NCI-H1694 (cell line): ENCODE data around the gene FHOD3.

Source experiments
- DNase-seq: peaks from one replicate; lab custom pipeline; 2025; lab: John Stamatoyannopoulos, UW

The FHOD3 gene

GRCh38 chr18:36522509-36522908, 225.0 kb downstream of the FHOD3 start:
- no peak for DNase-seq

DNA sequence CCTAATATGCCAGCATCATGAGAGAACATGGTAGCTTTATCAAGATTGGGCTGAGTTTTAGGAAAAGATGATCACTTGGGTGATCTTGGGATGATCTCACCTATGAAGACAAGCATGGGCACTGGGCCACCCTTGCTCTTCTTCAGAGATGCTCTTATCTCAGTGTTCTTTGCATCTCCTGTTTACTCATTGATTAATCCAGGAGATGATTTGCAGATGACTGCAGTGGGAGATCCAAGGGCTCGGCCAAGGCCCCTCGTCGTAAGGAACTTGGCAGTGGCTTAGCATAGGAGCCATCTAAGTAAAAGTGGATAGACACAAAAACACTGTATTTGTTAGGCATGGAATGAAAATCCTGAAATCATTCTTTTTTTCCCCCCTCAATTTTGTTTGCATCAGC, 228.4 kb downstream of the FHOD3 start:
- DNase-seq: no peak

DNA sequence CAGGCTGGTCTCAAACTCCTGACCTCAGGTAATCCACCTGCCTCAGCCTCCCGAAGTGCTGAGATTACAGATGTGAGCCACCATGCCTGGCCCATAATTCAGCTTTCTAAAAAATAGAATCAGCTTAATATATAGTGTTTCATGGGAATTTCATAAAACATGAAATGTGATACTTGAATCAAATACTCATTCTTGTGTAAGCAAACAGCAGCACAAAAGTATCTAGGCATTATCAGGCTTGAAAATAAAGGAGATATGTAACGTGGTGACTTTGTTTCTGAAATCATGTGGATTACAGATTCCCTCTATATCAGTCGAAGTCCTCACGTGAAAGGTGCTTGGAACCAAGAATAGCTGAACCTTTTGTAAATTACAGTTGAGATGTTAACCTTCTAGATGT, 229.1 kb downstream of the FHOD3 start:
- DNase-seq: no peak

DNA sequence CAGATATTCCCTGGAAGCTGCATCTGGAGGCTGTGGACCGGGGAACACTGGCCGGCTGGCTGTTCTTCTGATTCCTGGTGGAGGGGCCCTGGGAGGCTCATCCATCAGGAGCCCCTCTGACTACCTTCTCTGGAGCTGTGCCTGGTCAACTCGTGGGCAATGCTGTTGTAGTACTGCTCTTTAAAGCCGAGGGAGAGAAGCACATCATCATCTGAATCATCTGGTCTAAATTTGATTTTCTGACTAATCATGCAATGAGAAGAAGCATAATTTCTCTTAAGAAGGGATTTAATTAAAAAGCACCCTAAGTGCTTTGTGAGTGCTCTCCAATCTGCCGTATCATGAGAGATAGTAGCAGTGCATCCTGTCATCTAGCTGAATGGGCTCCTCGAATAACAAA, 229.5 kb downstream of the FHOD3 start:
- DNase-seq: no peak

GRCh38 chr18:36527740-36528455, 230.4 kb downstream of the FHOD3 start:
- DNase-seq: no peak

GRCh38 chr18:36529747-36530146, 232.2 kb downstream of the FHOD3 start:
- no peak for DNase-seq

GRCh38 chr18:36530676-36531405, 233.3 kb downstream of the FHOD3 start:
- DNase-seq: peak; percentile 70

GRCh38 chr18:36531636-36532035, 234.1 kb downstream of the FHOD3 start:
- no peak for DNase-seq

DNA sequence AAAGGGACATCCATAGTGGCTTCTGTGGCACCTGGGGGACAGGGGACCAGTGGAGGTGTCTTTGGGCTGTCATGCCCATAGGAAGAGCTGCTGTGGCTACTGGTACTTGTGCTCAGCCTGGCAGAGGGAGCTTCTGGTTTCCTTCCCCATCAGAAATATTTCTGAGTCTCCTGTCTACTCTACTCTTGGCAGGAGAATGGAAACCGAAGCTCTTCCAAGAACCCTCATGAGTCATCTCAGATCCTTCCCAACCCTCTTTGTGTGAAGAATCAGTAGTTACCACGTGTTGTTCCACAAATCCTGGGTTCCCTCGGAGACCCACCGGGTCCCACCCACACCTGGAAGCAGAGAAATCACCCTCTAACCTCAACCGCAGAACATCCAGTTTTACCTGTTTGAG, 234.9 kb downstream of the FHOD3 start:
- DNase-seq: no peak

GRCh38 chr18:36532815-36533214, 235.3 kb downstream of the FHOD3 start:
- DNase-seq: no peak

- no peak for DNase-seq
Measured at GRCh38 chr18:36533446-36534153, 236.1 kb downstream of the FHOD3 start.

DNA sequence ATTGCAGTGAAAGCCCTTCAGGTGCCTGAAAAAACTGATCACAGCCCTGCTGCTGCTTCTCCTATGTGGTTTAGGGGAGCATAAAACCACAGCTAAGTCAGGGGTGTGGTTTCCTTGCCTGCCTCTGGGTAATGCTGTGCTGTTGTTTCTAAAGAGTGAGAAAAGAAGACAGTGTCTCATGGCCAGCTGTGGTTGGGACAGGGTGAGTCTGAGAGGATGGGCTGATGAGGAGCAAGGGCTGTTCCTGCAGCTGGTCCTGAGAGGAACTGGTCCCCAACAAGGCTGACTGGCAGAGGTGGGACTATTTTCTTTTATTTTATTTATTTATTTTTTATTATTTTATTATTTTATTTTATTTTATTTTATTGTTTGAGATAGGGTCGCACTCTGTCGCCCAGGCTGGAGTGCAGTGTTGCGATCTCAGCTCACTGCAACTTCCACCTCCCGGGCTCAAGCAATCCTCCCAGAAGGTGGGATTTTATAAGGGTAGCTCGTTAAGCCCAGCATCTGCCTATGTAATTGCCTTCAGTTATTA, 236.7 kb downstream of the FHOD3 start:
- peak; percentile 79 for DNase-seq

DNA sequence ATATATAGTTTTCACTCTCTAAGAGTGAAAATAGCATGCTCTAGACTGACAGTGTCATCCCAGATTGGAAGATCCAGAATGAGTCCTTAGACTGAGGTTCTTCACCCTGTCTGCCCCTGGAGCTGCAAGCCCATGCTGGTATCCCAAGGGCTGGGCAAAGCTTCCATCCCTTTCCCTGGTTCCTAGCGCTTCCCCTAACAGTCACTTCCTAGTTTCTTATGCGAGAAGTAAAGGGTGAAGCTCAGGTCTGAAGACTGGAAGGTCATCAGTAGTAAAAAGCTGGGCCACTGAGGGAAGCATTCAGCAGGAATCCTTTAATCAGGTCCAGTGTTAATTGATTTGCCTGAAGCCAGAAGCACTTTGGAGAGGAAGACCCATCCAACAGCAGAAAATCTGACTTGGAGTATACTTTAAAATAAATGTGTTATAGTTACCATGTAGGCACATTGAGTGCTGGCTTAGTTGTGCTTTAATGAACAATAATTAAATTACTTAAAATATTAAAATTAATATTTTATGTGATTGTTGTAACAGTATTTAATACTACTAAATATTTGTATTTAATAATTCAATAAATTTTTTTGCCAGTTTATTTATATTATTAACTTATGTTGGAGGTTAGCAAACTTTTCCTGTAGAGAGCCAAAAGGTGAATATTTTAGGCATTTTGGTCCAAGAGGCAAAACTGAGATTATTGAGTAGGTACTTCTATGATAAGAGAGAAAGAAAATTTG, 237.9 kb downstream of the FHOD3 start:
- DNase-seq: no peak

- DNase-seq: peak; percentile 85
Measured at GRCh38 chr18:36536426-36536825, 238.9 kb downstream of the FHOD3 start.

- DNase-seq: no peak
Measured at GRCh38 chr18:36537289-36537688, 239.8 kb downstream of the FHOD3 start.

DNA sequence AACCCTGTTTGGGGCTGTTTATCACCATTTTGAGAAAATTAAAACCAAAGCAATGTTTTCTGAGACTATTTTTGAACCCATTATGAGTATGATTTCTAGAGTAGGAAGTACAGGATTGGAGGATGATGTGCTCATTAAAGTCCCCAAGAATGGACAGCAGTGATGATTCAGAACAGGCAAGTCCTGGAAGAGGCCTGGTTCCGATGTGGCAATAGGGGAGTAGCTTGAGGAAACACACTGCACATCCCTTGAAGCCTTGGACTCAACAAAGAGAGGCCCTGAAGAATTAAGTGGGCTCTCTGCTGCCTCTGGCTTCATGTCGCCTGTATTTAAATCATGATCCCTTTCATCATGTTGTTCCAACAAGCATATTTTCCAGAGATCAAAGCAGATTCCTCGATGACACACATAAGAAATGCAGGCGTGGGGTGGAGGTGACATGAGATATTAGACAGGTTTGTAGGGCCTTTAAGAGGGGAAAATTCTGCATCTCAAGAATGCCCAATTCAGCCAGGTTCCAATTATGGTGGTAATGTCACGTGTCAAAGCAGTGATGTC, 242.2 kb downstream of the FHOD3 start:
- DNase-seq: no peak

DNA sequence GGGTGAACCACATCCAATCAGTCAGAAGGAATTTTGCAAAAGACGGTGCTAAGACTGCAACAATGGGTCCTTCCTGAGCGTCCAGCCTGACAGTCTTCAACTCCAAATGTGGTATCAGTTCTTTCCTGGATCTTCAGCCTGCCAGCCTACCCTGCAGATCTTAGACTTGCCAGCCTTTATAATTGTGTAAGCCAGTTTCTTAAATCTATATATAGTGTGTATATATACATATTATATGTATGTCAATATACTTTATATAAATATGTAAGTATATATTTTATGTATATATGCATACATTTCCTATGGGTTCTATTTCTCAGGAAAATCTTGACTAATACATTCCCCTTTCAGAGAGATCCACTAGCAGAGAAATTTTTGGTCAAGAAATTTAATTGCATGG, 245.5 kb downstream of the FHOD3 start:
- no peak for DNase-seq

DNA sequence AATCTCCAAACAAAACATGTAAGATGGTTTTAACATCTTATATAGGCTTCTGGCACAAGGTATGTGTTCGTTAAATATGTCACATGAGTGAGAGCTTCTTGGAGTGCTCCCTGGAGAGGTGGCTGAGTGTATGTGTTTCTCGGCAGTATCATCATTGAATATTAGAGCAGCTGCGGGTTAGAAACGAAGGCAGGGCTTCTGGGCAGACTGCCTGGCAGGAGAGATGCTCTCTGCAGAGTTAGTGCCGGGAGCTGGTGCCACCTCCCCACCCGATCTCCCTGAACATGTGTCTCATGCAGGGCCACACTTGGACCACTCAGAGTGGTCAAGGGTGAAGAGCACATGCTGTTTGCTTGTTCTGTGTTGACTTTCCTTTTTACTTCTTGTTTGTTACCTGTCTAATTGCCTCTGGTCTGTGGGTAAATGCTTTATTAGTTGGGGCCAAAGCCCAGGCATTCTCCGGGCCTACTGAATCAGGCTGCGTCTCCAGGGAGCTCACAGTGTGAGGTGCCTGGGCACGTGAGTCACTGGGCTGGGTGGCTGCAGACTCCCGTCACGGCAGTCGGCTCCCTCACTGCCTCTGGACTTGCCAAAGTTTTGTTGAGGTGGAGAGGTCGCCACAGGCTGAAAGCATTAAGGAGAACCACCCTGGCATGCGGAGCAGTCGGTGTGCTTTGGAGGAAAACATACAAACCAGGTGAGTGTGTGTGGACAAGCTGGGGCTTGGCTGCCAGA, 246.6 kb downstream of the FHOD3 start:
- peak; percentile 27 for DNase-seq

DNA sequence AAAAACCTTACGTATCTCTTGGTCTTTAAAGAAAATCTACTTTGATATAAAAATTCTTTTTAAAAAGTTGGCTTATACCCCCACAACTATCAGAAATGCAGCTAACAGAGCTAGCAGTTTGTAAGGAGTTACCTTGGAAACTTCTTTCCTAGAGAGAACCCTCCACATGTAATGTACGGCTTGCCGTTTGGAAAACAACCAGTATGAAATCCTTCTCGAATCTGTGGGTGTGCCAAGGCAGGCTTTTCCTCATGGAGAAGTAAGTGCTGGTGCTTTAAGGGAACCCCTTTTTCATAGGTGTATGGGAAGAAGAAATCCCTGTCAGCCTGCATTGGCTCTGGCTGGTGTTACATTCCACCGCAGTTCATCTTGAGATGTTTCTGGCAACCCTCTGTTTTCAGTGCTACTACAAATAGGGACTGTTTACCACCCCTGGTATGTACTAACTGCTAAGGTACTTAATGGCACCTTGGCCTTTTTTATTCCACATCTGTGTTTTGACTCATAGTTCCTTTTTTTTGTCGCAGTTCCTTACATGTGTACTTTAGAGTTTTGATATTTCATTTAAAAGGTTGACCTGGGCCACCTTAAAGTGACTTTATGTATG, 248.4 kb downstream of the FHOD3 start:
- DNase-seq: no peak

- DNase-seq: no peak
Measured at GRCh38 chr18:36546876-36547275, 249.4 kb downstream of the FHOD3 start.

GRCh38 chr18:36547544-36547943, 250.0 kb downstream of the FHOD3 start:
- DNase-seq: no peak
